SK-N-MC (cell line): Measurements from ENCODE around the gene CENPC.
A peak's percentile ranks its signal among the peaks of the same experiment; 100 is the strongest.

ENCODE experiments used
- DNase-seq: peaks from one replicate; pipeline ENCODE4 v3.0.0-alpha.2; 2011; ENCODE audit warnings: low read depth, low spot score
- H3K27ac ChIP-seq: fragments of 200-600 bp; sonication (generic); 2 replicates; pipeline ENCODE4 v1.5.1; 2016; ENCODE audit warnings: mixed run types
- H3K36me3 ChIP-seq: fragments of 200-600 bp; sonication (generic); 2 replicates; pipeline ENCODE4 v1.6.1; 2017; ENCODE audit warnings: antibody characterized with exemption, low read length, mixed read lengths; ENCODE audit not compliant: insufficient read depth
- H3K4me3 ChIP-seq: fragments of 200-600 bp; sonication (generic); 2 replicates; pipeline ENCODE4 v1.5.1; 2016
- H3K9ac ChIP-seq: fragments of 200-600 bp; sonication (generic); 2 replicates; pipeline ENCODE4 v1.8.0; 2017; ENCODE audit warnings: mixed run types, mixed read lengths; ENCODE audit not compliant: insufficient read length
- H3K9me3 ChIP-seq: fragments of 200-600 bp; sonication (generic); 2 replicates; pipeline ENCODE4 v1.6.1; 2017; ENCODE audit warnings: low read depth, mild to moderate bottlenecking, antibody characterized with exemption, low read length, moderate library complexity, mixed read lengths
- EZH2 ChIP-seq: fragments of 200-600 bp; sonication (generic); IDR thresholded peaks from one replicate; pipeline ENCODE4 v1.6.1; 2017; ENCODE audit warnings: antibody characterized with exemption
- FOXP2 ChIP-seq: optimal IDR thresholded peaks from 2 replicates; pipeline ENCODE3; 2011; ENCODE audit warnings: mild to moderate bottlenecking, moderate library complexity; ENCODE audit not compliant: insufficient read depth; ENCODE audit errors: extremely low read length, control extremely low read depth
- POLR2AphosphoS5 ChIP-seq: IDR thresholded peaks from 2 replicates; pipeline ENCODE4 v1.6.1; 2012; ENCODE audit warnings: mild to moderate bottlenecking, low read depth, low read length, borderline replicate concordance

Gene CENPC, protein sequence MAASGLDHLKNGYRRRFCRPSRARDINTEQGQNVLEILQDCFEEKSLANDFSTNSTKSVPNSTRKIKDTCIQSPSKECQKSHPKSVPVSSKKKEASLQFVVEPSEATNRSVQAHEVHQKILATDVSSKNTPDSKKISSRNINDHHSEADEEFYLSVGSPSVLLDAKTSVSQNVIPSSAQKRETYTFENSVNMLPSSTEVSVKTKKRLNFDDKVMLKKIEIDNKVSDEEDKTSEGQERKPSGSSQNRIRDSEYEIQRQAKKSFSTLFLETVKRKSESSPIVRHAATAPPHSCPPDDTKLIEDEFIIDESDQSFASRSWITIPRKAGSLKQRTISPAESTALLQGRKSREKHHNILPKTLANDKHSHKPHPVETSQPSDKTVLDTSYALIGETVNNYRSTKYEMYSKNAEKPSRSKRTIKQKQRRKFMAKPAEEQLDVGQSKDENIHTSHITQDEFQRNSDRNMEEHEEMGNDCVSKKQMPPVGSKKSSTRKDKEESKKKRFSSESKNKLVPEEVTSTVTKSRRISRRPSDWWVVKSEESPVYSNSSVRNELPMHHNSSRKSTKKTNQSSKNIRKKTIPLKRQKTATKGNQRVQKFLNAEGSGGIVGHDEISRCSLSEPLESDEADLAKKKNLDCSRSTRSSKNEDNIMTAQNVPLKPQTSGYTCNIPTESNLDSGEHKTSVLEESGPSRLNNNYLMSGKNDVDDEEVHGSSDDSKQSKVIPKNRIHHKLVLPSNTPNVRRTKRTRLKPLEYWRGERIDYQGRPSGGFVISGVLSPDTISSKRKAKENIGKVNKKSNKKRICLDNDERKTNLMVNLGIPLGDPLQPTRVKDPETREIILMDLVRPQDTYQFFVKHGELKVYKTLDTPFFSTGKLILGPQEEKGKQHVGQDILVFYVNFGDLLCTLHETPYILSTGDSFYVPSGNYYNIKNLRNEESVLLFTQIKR

GRCh38 chr4:67545199-67546003 lies at the start of gene CENPC:
CENPC (minus strand) TSS chr4:67545503; CDS start chr4:67545355, 148 bp downstream.
- peaks cover 26% of the 10 kb centered on the region for H3K36me3 ChIP-seq
- peak within 1 kb of the TSS; percentile 100 for H3K9ac ChIP-seq
- no peaks in the 10 kb centered on the region for H3K9me3 ChIP-seq
- H3K4me3 ChIP-seq, result peak within 1 kb of the TSS; percentile 99
- peak within 1 kb of the TSS; percentile 88 for H3K27ac ChIP-seq
- peak; percentile 73 for DNase-seq
- TF ChIP-seq POLR2AphosphoS5, result peak; percentile 92
- TF ChIP-seq EZH2, result no peak
- TF ChIP-seq FOXP2, result peak; percentile 81

DNA sequence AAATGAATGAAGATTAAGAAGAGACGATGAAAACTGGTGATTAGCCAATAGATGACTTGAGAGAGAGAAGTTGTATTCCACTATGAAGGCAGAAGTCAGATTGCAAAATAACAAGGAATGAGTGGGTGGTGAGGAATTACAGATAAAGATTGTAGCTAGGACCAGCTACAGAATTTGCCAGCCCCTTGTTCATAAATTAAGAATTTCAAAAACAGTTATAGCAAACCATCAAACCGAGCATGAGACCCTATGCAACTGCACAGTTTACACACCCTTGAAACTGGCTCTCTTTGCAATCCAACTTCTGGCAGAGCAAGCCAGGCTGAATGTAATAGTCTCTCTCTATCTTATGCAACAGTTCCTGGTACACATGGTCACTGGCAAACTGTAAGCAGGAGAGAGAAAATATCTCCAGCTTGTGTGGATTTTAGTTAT lies 48.5 kb upstream of the CENPC start:
- no peak for TF ChIP-seq FOXP2
- TF ChIP-seq EZH2, result no peak
- TF ChIP-seq POLR2AphosphoS5, result no peak
- H3K4me3 ChIP-seq, result no peak overlapping the region
- H3K36me3 ChIP-seq, result no peaks in the 10 kb centered on the region
- no peak overlapping the region for H3K9ac ChIP-seq
- DNase-seq, result no peak
- no peaks in the 10 kb centered on the region for H3K9me3 ChIP-seq
- no peak overlapping the region for H3K27ac ChIP-seq

GRCh38 chr4:67587156-67587555 lies 41.9 kb upstream of the CENPC start:
- no peak for DNase-seq
- H3K9ac ChIP-seq, result no peak overlapping the region

DNA sequence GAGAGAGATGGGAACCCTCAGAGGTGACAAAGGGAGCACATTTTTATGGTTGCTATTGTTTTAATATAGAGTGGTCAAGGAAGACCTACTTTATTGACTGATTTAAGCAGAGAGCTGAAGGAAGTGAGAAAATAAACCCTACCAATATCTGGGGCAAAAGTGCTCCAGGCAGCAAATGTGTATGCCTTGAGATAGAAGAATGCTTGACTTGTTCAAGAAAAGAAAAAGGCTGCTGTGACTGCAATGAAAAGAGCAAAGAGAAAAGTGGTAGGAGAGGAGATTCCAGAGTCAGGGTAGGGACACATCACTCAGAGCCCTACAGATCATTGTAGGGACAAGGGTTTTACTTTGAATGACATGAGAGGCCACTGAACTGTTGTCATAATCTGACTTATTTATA lies 39.2 kb upstream of the CENPC start:
- no peak for DNase-seq
- Histone ChIP-seq H3K27ac (no peak overlapping the region), H3K4me3 (no peak overlapping the region), H3K9me3 (no peaks in the 10 kb centered on the region), H3K36me3 (no peaks in the 10 kb centered on the region), H3K9ac (no peak overlapping the region)
- TF ChIP-seq FOXP2, result no peak
- TF ChIP-seq POLR2AphosphoS5, result no peak
- no peak for TF ChIP-seq EZH2

More at GRCh38 chr4:67587156-67587555, 41.9 kb upstream of the CENPC start:
- H3K36me3 ChIP-seq, result no peaks in the 10 kb centered on the region
- no peak overlapping the region for H3K27ac ChIP-seq
- H3K9me3 ChIP-seq, result no peaks in the 10 kb centered on the region
- TF ChIP-seq POLR2AphosphoS5 (no peak), EZH2 (no peak), FOXP2 (no peak)
- no peak overlapping the region for H3K4me3 ChIP-seq

DNA sequence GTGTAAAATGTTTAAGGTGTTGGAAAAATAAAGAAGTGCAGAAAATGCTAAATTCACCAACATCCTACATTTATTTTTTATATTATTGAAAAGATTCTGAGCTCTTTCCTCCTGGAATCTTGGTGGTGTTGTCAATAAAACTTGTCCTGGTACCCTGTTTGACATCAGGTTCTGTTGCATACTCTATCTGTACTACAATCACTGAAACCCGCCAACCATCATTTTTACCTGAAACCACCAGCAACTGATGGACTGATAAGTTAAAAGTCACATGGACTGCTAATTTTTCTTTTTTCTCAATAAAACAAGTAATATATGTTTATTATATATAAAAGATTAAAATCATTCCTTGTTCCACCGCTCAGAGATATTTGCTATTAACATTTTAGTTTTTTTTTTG lies 36.6 kb upstream of the CENPC start:
- H3K9ac ChIP-seq, result no peak overlapping the region
- H3K27ac ChIP-seq, result no peak overlapping the region
- no peaks in the 10 kb centered on the region for H3K9me3 ChIP-seq
- H3K4me3 ChIP-seq, result no peak overlapping the region
- H3K36me3 ChIP-seq, result no peaks in the 10 kb centered on the region
- no peak for DNase-seq
- no peak for TF ChIP-seq POLR2AphosphoS5
- no peak for TF ChIP-seq EZH2
- TF ChIP-seq FOXP2, result no peak

GRCh38 chr4:67581208-67581857 lies 36.0 kb upstream of the CENPC start:
- no peak for TF ChIP-seq POLR2AphosphoS5
- TF ChIP-seq FOXP2, result no peak
- Histone ChIP-seq H3K9ac (no peak overlapping the region), H3K27ac (no peak overlapping the region), H3K4me3 (no peak overlapping the region), H3K36me3 (no peaks in the 10 kb centered on the region), H3K9me3 (no peaks in the 10 kb centered on the region)
- DNase-seq, result peak; percentile 1

- no peak for TF ChIP-seq POLR2AphosphoS5
- TF ChIP-seq FOXP2, result no peak
- no peak for TF ChIP-seq EZH2
- Histone ChIP-seq H3K9ac (no peak overlapping the region), H3K36me3 (no peaks in the 10 kb centered on the region), H3K27ac (no peak overlapping the region), H3K9me3 (no peaks in the 10 kb centered on the region), H3K4me3 (no peak overlapping the region)
- DNase-seq, result no peak
Observed at GRCh38 chr4:67580577-67580976, 35.3 kb upstream of the CENPC start.
